Measurements from ENCODE around the gene TEDC1. TPM values are rescaled to one million over a fixed set of nuclear protein-coding genes. Genes with fewer than 3 reads are reported as not detected.

Gene TEDC1
- total RNA-seq, 3 donors from 2014 or later, result 4.9 to 7.8 (median 6.7) TPM

GRCh38 chr14:105487986-105488777, 2.9 kb upstream of the TEDC1 start:
- Histone ChIP-seq H3K36me3 (no peaks in the 10 kb centered on the region), H3K27me3 (no peaks in the 10 kb centered on the region), H3K9me3 (no peaks in the 10 kb centered on the region), H3K27ac (peak overlapping the region; percentile 99 to 100), H3K4me1 (peaks cover 18 to 29% of the 10 kb centered on the region in 2 donors), H3K4me3 (peak overlapping the region; percentile 53 to 79 (median 72))
- intact Hi-C loops (cut with DNase I; ENCODE audit: low total_unique reads), result no loop called here
- TF ChIP-seq POLR2AphosphoS5 (IDR thresholded peaks at IDR 0.05), result no peak
- no peak for TF ChIP-seq CTCF (IDR thresholded peaks at IDR 0.05)
- TF ChIP-seq POLR2A (IDR thresholded peaks at IDR 0.05), result no peak
- DNase-seq (ENCODE audit: low spot score in 2 of 2), result peak in 1 of 2 donors; percentile 22

GRCh38 chr14:105488781-105489541, 2.1 kb upstream of the TEDC1 start:
- no peaks in the 10 kb centered on the region for H3K36me3 ChIP-seq
- no peaks in the 10 kb centered on the region for H3K9me3 ChIP-seq
- peaks cover 10 to 21% of the 10 kb centered on the region in 2 donors for H3K4me1 ChIP-seq
- TF ChIP-seq POLR2AphosphoS5 (IDR thresholded peaks at IDR 0.05), result no peak
- no peak for TF ChIP-seq POLR2A (IDR thresholded peaks at IDR 0.05)
- no peak for TF ChIP-seq CTCF (IDR thresholded peaks at IDR 0.05)
- H3K4me3 ChIP-seq, result peak overlapping the region; percentile 77 to 82 (median 79)
- H3K27ac ChIP-seq, result peak overlapping the region; percentile 99 to 100
- DNase-seq (ENCODE audit: low spot score in 2 of 2), result no peak
- intact Hi-C loops (cut with DNase I; ENCODE audit: low total_unique reads), result no loop called here
- H3K27me3 ChIP-seq, result no peaks in the 10 kb centered on the region

GRCh38 chr14:105489542-105490266, 1.3 kb upstream of the TEDC1 start:
- Histone ChIP-seq H3K9me3 (no peaks in the 10 kb centered on the region), H3K4me1 (peaks cover 2 to 18% of the 10 kb centered on the region in 2 donors), H3K27me3 (no peaks in the 10 kb centered on the region), H3K4me3 (peak overlapping the region; percentile 77 to 82 (median 79)), H3K36me3 (no peaks in the 10 kb centered on the region), H3K27ac (peak overlapping the region; percentile 99 to 100)
- DNase-seq (ENCODE audit: low spot score in 2 of 2), result peak; percentile 89 to 92
- intact Hi-C loops (cut with DNase I; ENCODE audit: low total_unique reads), result no loop called here
- peak; percentile 16 to 87 (median 66) for TF ChIP-seq CTCF (IDR thresholded peaks at IDR 0.05)
- TF ChIP-seq POLR2A (IDR thresholded peaks at IDR 0.05), result no peak
- TF ChIP-seq POLR2AphosphoS5 (IDR thresholded peaks at IDR 0.05), result peak; percentile 21 to 61 (median 50)

- Histone ChIP-seq H3K4me1 (peaks cover 0 to 18% of the 10 kb centered on the region in 2 donors), H3K27ac (peak overlapping the region; percentile 99 to 100), H3K36me3 (no peaks in the 10 kb centered on the region), H3K4me3 (peak overlapping the region; percentile 77 to 82 (median 79)), H3K27me3 (no peaks in the 10 kb centered on the region), H3K9me3 (no peaks in the 10 kb centered on the region)
- peak in 1 of 2 donors; percentile 47 for DNase-seq (ENCODE audit: low spot score in 2 of 2)
- no peak for TF ChIP-seq CTCF (IDR thresholded peaks at IDR 0.05)
- TF ChIP-seq POLR2A (IDR thresholded peaks at IDR 0.05), result no peak
- TF ChIP-seq POLR2AphosphoS5 (IDR thresholded peaks at IDR 0.05), result no peak
- intact Hi-C loops (cut with DNase I; ENCODE audit: low total_unique reads), result no loop called here
Measured at GRCh38 chr14:105490267-105490571, 827 bp upstream of the TEDC1 start.

Data from breast epithelium (tissue), 4 donors.